Stimulated activated CD4-positive, alpha-beta T cell treated with anti-CD3 and anti-CD28 coated beads, Interleukin-4, amount 100 ng/mL, for 1 hour (primary cell): ENCODE results near the gene TMEM141.
"Not testable (repeated sequence)": the region's sequence is repeated elsewhere in the genome, so short reads cannot be mapped to it uniquely, and the experiment has no call there.

ENCODE experiments used
- DNase-seq: peaks from one replicate; pipeline ENCODE4 v3.0.0-alpha.2; 2020

TMEM141 gene

DNA sequence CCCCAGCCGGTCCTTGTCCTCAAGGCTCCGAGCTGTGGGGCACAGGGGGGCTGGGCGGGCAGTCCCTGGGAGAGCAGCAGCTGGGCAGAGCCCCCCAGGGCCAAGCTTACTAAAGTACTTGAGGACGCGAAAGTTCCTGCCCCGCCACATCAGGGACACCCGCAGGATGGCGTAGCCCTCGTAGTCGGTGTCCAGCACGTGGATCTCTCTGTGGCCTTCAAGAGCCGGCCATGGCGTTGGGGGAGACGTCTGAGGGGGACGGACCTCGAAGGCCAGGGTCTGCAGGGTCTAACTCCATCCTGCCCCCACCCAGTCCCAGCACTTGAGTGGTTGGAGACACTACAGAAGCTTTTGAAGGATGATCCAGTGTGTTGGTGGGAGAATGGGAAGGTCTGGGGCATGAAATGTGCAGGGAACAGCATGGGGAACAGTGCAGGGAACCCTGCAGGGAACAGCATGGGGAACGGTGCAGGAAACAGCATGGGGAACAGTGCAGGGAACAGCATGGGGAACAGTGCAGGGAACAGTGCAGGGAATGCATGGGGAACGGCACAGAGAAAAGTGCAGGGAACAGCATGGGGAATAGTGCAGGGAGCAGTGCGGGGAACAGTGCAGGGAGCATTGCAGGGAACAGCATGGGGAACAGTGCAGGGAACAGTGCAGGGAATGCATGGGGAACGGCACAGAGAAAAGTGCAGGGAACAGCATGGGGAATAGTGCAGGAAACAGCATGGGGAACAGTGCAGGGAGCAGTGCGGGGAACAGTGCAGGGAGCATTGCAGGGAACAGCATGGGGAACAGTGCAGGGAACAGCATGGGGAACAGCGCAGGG is 35.6 kb upstream of the TMEM141 start:
- not testable (repeated sequence) for DNase-seq

DNA sequence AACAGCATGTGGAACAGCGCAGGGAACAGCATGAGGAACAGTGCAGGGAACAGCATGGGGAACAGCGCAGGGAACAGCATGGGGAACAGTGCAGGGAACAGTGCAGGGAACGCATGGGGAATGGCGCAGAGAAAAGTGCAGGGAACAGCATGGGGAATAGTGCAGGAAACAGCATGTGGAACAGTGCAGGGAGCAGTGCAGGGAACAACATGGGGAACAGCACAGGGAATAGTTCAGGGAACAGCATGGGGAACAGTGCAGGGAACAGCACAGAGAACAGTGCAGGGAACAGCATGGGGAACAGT is 35.1 kb upstream of the TMEM141 start:
- no peak for DNase-seq

DNA sequence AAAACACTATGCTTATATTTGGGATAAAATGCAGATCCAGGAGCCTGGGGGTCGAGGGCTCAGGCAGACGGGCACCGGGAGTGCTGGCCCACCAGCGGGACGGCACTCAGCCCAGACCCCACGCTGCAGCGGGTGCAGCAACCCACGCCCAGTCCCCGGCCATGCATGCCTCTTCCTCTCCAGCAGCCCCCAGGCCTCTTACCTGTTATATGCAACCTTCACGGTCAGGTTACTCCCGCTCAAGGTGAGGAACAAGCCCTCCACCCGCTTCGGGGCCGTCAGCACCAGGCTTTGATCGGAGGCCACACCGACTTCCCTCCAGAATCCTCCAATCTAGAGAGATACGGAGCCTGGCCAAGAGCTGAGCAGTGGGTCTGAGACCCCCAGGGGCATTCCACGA is 34.3 kb upstream of the TMEM141 start:
- no peak for DNase-seq

DNA sequence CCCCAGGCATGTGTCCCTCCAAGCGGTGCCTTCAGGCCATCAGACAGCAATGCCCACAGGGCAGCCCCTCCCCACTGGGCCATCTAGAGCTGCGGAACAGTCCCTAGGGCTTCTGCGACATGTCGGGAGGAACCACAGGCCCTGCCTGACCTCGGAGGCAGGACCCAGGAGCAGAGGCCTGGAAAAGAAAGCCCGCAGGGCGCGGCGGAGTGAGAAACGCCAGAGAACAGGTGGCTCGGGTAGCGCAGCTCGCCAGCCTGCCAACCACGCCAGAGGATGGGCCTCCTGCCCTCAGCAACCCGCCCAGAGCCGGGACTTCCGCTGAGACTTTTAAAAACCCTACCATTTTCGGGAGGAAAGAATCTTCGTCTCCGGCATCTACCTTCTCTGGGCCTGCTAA is 33.8 kb upstream of the TMEM141 start:
- no peak for DNase-seq

DNA sequence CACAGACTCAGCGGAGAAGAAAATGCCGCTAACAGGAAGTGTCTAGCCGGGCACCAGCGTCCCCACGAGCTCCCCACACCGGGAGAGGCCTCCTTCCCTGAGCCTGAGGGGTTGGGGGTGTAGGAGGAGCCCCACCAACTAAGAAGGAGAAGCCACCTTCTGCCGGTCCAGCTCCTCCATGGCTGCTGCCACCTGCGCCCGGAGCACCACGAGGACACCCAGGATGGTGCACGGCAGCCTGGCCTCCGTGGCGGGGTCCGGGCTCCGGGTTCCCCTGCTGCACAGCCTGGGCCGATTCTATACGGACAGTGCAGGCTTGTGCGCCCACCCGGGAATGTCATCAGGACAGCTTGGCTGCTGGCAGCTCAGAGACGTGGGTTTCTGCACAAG is 33.4 kb upstream of the TMEM141 start:
- no peak for DNase-seq

DNA sequence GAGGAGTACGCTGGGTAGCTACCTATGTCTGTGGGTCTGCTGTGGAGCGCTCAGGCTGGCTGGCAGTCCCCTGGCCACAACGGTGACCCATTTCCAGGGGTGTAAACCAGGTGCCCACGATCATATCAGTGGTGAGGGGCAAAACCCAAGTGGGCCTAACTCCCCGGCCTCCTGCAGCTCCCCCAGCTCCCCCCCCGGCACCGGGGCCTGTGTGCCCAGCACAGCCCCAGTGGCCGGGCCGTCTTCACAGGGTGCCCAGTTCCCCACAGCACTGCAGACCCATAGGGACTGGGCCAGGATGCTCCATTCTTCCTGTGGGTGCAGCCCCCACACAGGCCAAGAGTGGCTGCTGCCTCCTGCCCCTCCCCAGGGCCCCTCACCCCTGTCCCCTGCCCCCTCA is 32.1 kb upstream of the TMEM141 start:
- DNase-seq = no peak

DNA sequence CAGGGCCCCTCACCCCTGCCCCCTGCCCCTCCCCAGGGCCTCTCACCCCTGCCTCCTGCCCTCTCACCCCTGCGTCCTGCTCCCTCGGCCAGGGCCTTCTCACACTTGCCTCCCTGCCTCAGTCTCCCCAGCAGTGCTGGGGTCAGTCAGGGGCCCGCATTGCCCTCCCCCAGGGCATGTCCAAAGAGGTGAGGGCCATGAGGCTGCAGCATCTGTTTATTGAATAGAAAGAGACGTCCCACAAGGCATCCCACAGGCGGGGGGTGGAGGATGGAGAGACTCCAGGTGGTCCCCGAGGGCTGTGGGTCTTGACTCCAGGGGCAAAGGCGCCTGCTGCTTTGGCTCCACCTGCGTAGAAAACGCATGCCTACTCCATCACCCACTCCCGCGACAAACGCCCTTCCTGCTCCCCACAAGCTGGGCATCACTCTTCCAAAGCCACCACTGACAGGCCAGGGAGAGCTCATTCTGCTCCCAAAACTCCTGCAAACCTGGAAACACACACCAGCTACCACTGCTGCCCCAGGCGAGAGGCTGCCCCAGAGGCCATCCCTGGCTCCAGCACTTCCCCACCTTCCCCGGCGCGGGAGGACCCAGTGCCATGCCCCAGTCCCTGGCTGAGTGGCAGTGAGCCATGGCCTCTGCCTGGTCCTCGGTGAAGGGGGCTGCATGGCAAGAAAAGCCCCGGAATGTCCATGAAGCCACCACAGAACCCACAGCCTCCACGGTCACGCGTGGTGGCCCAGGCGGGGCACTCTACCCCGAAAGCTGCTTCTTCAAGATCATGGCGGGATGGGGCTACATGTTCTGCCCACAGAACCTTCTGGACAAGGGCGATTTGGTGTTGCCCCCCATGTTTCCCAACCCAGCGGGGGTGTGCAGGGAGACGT is 31.5 kb upstream of the TMEM141 start:
- no peak for DNase-seq

DNA sequence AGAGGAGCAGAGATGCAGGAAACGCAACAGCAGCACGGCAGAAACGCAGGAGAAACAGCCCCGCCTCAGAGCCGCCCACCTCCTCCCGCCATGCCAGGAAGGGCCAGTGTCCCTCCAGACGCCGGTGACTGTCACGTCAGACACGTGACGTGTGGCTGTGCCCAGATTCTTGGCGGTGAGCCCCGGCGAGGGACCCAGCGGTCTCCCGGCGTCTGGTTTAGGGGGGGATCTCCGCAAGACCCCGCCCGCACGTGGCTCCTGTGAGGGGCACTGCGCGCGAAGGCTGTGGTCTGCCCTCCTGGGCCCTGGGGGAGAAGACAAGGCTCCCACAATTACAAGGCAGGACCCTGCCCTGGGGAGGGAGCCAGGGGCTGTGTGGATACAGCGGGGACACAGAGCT is 30.7 kb upstream of the TMEM141 start:
- DNase-seq = no peak

DNA sequence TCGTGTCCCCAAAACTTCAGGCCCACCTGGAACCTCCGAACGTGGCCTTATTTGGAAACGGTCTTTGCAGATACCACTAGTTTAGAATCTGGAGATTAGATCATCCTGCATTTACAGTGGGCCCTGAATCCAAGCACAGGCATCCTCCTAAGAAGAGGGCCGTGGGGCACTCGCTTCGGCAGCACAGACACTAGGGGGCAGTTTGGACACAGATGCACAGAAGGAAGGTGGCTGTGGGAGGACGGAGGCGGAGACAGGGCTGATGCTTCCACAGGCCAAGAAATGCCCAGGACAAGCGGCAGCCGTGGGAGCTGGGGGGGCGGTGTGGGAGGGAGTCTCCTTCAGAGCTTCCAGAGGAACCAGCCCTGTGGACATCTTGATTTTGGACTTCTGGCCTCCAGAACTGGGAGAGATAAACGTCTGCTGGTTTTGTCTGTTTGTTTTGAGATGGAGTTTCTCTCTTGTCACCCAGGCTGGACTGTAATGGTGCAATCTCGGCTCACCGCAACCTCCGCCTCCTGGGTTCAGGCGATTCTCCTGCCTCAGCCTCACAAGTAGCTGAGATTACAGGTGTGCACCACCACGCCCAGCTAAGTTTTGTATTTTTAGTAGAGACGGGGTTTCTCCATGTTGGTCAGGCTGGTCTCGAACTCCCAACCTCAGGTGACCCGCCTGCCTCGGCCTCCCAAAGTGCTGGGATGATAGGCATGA is 30.2 kb upstream of the TMEM141 start:
- not testable (repeated sequence) for DNase-seq

DNA sequence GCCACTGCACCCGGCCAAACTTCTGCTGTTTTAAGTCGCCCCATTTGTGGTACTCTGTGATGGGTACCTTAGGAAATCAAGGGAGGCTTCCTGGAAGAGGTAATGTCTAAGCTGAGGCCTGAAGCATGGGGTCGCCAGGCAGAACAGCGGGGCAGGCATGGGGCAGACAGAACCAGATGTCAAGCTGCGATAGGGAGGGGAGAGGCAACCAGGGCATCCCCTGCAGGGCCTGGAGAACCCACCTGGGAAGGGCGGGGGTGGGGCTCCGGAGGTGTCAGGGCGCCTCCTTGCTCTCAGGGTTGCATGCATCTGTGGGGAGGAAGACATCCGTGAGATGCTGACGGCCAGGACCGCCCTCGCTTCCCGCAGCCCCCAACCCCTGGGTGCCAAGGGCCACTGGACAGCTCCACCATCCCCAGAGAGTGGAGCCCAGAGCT is 29.6 kb upstream of the TMEM141 start:
- DNase-seq = no peak

DNA sequence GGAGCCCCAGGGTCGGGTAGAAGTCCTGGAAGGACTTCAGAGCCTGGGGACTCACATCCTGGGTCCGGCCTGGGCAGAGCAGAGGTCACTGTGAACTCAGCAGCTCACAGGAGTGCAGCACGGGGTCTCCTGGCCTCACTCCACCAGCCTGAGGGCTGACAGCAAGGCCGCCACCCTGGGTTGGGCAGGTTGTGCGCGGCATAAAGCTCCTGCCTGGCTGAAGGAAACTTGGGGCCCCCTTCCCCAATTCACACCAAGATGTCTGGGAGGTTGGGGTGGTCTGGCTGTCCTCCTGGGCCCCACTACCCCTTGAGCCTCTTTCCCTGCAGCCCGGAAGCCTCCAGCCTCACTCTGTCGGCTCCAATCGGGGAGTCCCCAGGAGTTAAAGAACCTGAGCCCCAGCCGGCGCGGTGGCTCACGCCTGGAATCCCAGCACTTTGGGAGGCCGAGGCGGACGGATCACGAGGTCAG is 28.9 kb upstream of the TMEM141 start:
- no peak for DNase-seq

DNA sequence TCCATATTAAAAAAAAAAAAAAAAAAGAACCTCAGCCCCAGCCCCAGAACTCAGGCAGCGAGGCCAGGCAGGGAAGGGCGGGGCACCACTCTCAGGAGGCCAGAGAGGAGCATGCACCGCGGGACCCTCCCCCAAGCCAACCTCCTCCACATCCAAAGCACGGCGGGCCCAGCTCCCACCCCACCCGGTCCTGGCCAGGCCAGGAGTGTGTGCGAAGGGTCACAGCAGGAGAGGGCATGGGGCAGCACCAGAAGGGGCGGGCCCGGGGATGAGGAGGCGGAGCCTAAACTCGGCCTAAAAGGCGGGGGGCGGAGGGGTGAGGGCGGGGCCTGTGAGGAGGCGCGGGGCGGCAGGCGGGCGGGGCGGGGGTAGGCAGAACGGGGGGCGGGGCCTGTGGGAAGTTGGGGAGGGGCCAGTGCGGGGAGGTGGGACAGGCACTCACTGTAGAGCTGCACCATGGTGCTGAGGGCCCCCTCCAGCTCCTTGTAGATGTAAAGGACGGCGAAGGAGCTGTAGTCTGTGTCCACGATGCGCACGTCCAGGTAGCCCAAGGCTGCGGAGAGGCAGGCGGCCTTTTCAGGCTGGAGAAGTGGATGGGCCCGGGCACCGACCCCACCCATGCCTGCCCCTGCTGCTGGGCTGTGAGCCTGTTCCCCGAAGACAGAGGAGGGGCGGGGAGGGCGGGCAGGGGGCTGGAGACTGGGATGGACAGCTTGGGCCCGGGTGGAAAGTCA is 28.1 kb upstream of the TMEM141 start:
- DNase-seq = peak; percentile 61

DNA sequence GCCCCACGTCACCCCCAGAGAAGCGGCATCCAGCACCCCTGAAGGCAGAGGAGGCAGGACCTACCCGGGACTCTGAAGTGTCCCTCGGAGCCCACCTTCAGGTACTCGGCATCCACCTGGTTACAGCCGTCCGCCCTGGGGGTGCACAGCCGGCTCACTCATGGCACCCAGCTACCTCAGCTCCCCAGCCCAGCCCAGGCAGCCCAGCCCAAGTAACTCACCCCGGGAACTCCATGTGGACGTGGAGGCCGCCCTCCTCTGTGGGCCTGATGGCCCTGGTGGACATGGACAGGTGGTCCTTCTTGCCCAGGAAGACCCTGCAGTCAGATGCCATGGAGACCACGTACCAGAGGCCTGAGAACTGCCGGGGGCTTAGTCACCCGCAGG is 27.5 kb upstream of the TMEM141 start:
- DNase-seq = no peak

DNA sequence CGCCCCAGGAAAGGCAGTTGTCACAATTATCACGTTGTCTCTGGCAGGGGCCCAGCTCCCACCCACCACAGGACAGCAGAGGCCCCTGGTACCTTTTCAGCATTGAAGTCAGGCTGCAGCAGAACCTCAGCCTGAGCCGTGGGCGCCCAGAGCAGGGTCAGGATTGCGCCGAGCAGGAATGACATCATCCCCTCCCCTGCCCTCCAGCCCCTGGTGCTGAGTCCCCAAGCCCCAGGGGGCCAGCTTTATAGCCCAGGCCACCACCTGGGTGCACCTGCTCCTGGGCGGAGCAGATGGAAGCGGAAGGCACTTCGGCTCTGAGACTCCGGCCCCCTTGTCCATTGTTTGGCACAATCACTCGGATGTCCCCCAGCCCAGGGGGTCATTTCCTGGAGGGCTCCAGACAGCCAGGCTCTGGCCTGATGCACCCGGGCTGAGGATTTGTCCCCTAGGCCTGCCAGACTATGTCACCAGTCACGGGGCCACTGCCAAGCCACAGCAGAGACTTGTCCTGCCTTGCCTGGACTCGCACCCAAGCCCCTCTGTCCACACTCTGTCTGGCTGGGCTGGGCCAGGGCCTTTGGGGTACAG is 26.7 kb upstream of the TMEM141 start, which contains the start of gene LCN15:
Gene LCN15, minus strand, starts transcription at position 218 of the 591 bp plus-strand sequence. Its CDS starts 30 bp downstream, at position 188.
- no peak for DNase-seq

DNA sequence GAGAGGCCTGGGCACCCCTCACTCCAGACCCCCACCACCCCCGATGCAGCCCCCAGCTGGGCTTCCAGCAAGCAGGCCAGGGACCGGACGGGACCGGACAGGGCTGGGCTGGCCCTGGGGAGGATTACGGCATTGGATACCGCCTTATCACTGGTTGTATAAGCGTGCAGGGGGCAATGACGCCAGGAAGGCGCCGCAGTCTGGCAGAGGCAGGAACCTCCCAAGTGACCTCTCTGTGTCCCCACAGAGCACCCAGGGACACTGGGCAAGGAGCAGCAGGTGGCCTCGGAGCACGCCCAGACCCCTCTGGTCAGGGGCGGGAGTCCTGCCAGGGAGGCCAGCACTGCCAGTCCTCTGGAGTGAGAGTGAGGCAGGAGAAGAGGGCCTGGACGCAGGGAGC is 26.1 kb upstream of the TMEM141 start:
- DNase-seq = no peak

DNA sequence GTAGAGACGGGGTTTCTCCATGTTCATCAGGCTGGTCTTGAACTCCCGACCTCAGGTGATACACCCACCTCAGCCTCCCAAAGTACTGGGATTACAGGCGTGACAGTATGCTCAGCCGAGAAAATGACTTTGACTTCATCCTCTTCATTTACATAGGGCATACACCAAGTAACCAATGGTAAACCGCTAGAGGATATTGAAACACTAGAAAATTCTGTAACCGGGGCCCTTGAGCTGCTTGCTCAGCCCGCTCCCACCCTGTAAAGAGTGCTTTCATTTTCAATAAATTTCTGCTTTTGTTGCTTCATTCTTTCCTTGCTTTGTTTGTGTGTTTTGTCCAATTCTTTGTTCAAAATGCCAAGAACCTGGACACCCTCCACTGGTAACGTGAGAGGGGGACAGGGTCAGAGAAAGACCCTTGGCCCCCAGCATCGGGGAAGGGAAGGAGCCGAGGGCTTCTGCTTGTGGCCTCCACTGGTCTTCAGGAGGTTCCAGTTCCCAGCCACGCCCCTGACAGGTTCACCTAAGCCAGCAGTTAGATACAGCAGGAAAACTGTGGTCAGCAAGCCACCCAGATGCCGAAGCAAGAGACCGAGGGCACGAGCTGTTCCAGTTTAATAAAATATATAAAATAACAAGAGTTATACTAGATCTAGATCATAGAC is 25.3 kb upstream of the TMEM141 start:
- not testable (repeated sequence) for DNase-seq

DNA sequence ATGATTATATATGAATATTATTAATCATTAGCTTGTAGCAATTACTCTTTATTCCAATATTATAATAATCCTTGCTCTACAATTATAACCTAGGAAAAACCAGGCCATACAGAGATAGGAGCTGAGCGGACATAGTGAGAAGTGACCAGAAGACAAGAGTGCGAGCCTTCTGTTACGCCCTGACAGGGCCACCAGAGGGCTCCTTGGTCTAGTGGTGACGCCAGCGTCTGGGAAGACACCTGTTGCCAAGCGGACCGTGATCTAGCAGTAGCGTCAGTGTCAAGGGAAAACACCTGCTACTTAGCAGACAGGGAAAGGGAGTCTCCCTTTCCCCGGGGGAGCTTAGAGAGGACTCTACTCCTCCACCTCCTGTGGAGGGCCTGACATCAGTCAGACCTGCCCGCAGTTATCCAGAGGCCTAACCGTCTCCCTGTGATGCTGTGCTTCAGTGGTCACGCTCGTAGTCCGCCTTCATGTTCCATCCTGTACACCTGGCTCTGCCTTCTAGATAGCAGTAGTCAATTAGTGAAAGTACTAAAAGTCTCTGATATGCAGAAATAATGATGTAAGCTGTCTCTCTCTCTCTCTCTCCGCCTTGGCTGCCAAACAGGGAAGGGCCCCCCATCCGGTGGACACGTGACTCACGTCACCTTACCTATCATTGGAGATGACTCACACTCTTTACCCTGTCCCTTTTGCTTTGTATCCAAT is 24.6 kb upstream of the TMEM141 start:
- DNase-seq = peak; percentile 42

DNA sequence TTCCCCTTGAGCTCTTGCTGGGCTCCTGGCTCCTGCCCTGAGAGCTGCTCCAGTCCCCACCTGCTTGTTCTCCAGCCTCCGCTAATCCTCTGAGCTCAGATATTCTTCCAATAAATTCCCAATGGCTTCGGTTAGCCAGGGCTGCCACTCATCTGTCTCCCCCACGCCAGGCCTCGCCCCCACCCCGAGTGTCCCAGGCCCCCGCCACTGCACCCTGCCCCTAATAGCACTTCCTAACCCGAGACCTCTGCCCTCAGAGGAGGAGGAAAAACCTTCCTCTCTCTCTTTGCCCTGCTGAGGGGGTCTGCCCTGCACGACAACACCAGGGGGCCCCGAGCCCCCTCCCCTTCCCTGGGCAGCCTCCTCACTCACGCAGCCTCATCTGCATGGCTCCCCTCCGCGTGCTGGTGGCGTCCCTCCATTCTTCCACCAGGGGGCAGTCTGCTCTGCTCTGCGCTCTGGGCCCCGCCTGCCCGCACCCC is 21.4 kb upstream of the TMEM141 start:
- peak; percentile 63 for DNase-seq

DNA sequence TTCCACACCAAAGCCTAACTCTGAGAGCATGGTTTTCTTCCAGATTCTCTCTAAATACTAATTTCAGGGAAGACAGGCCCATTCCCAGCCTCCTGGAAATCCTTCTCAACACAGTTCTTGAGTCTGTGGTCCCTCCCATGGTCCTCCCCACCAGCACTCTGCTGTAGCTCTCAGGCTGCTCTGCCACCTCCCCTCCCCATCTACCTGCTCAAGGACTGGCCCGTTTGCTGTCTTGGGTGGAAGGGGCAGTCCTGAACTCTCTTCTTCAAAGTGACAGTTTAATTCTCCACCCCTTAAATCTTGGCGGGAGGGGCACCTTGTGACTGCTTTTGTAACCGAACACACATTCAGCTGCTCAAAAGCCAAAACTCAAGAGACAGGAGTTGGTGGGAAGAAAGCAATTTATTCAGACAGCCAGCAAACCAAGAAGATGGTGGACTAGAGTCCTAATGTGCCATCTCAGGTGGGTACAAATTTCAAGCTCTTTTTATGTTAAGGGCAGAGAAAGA is 19.2 kb upstream of the TMEM141 start:
- DNase-seq = no peak

DNA sequence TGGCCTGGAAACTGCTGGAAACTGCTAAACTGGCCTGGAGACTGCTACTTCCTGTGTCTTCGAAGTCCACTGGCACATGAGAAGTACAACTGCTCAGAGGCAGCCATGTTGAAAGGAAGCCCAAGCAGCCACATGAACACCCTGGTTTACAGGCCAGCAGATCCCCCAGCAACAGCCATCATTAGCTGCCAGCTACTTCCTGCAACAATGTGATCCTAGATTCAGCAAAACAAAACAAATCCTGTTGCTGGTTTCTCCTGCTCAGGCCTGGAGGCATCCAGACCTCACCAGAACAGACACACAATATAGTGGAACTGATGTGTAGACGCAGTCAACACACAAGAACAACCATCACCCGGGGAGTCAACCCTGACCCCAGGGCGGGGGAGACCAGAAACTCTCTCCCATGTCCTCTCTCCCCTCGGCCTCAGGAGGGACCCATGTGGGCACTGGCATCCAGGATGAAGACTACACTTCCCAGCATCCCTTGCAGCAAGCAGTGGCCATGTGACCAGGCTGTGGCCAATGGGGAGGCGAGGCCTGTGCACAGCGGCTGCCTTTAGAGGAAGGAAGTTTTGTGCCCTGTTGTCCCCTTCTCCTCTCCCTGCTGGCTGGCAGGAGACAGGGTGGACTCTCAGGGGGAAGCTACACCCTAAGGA is 17.6 kb upstream of the TMEM141 start:
- DNase-seq = peak; percentile 21
